NCI-H526 treated with DMSO at 0.1 percent for 48 hours (cell line): ENCODE measurements around the gene ATP10B.
A peak's percentile ranks its signal among the peaks of the same experiment; 100 is the strongest.
"Not testable (repeated sequence)": the region's sequence is repeated elsewhere in the genome, so short reads cannot be mapped to it uniquely, and the experiment has no call there.

Experiments used
- DNase-seq: peaks from one replicate; lab custom pipeline; 2025; lab: John Stamatoyannopoulos, UW

Gene ATP10B

GRCh38 chr5:160757194-160757593 lies 94.8 kb downstream of the ATP10B start:
- no peak for DNase-seq

DNA sequence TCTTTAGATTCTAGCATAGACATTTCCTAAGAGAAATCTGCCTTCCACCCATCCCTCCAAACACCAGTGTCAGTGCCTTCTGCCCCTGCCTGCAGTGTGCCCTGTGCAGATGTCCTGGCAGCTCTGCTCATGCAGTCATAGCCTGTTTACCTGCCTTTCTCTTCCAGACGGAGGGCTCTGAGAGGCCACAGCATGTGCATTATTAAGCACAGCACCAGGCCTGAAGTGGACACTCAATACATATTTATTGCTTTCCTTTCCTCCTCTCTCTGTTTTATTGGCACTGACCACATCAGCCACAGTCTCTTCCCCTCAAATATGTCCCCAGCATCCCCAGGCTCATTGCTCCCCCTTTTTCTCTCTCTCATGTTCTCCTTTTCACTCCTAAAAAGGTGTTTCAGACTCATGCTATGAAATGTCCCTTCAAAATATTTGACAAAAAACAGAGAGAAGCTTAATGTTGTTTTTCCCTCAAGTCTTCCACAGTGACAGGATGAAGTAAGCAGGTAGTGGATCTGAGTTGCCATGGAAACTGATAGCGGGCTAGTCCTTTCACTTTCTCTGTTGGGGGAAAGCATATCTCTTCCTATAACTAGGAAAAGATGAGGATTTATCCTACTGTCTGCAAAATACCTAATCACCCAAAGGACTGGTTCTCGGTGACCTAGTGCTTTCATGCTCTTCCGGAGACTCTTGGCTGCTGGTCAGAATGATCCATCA lies 100.9 kb downstream of the ATP10B start:
- no peak for DNase-seq

GRCh38 chr5:160749682-160750081 lies 102.3 kb downstream of the ATP10B start:
- no peak for DNase-seq

DNA sequence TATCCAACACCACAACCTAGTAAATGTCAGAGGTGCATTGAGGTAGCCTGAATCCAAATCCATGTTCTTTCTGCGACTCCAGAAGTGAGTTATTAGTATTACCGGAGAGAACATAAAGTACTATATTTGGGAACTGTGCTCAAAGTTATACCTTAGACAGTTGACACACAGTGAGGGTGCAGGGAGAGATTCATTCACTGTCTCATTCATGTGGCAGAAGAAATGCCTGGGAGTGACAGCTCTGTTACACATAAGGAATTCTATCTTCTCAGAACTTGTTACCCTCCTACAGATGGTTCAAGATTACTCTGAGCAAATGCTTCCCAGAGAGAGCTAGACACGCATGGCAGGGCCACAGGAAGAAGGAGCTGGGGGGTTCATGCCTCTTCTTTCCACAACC lies 103.0 kb downstream of the ATP10B start:
- DNase-seq: no peak

DNA sequence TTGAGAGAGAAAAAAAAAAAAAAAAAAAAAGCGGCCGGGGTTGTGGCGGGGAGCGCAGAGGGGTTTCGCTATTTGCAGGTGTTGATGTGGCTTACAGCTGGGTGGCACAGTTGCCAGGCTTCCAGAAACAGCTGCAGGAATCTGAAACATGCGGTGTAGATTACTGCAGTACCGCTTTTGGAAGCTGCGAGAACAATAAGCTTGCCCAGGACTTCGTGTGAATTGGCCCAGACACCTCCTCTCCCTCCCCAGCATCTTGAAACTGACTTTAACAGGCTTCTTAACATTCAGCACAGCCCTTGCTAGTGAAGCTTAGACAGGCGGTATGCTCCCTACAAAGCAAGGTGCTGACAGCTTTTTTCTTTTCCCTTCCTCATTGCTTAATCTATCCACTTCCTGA lies 104.0 kb downstream of the ATP10B start:
- DNase-seq: no peak

GRCh38 chr5:160747559-160747958 lies 104.5 kb downstream of the ATP10B start:
- no peak for DNase-seq

DNA sequence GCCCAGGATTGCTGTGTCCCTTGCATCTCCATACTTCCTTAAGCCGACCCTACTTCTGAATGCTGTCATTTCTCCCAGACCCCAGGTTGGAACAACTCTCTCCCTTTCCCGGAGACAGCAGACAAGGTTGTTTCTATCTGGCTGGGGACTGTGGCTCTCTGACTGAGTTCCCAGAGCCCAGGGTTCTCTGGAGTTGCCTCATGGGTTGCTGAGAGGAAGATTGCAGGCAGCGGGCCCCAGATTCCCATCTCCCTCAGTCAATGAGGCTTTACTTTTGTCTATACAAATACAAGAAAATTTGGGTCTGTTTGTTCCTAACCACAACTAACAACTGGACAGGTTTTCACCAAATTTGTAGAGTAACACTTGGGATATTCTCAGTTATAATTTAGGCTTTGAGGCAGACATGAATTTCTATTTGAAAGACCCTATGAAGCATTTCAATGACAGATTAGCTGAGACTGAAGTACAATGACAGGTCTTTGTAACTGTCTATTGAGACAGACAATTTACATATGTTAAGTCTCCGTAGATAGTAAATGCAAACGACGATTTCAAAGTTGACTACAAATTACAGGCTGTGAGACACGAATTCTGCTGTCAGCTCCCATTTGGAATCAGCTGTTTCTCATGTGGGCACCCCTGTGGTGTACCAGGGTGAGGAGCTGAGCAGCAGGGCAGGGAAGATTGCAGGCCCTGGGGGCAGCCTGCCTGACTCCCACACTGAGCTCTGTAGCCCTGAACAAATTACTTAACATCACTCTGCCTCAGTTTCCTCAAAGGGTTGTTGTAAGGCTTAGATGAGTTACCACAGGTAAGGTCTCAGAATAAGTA lies 107.5 kb downstream of the ATP10B start:
- DNase-seq: peak; percentile 44

GRCh38 chr5:160743027-160743426 lies 109.0 kb downstream of the ATP10B start:
- DNase-seq: no peak

- DNase-seq: no peak
Observed at GRCh38 chr5:160742446-160742845, 109.6 kb downstream of the ATP10B start.

GRCh38 chr5:160727296-160727997 lies 124.6 kb downstream of the ATP10B start:
- no peak for DNase-seq

DNA sequence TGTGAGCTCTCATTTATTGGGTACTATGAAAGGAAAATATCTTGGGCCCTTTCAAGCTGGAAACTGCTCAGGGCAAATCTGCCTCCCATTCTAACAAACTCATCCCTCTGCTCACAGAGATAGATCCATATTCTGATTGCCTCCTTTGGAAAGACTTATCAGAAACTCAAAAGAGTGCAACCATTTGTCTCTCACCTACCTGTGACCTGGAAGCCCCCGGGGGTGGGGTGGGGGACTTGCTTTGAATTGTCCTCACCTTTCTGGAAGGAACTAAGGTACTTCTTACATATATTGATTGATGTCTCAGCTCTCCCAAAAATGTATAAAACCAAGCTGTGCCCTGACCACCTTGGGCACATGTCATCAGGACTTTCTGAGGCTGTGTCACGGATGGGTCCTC lies 125.3 kb downstream of the ATP10B start:
- DNase-seq: no peak

GRCh38 chr5:160720822-160721221 lies 131.2 kb downstream of the ATP10B start:
- DNase-seq: peak; percentile 0

DNA sequence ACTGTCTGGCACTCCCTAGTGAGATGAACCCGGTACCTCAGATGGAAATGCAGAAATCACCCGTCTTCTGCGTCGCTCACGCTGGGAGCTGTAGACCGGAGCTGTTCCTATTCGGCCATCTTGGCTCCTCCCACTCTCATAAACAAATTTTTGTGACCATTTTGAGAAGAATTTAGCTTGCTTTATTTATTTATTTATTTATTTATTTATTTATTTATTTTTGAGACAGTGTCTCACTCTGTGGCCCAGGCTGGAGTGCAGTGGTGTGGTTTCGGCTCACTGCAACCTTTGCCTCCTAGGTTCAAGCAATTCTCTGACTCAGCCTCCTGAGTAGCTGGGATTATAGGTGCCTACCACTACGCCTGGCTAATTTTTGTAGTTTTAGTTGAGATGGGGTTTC lies 136.5 kb downstream of the ATP10B start:
- DNase-seq: not testable (repeated sequence)

DNA sequence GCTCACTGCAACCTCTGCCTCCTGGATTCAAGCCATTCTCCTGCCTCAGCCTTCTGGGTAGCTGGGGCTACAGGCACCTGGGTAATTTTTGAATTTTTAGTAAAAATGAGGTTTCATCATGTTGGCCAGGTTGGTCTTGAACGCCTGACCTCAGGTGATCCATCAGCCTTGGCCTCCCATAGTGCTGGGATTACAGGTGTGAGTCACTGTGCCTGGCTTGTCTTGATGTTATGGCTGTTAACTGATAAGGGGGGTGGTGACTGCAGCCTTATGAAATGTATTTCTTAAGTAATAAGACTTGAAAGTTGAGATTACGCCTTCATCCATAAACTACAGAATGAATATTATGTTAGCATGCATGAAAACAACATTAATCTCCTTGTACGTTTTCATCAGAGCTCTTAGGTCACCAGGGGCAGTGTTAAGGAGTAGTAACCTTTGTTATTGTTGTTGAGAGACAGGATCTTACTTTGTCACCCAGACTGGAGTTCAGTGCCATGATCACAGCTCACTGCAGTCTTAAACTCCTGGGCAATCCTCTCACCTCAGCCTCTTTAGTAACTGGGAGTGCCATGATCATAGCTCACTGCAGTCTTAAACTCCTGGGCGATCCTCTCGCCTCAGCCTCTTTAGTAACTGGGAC lies 148.3 kb downstream of the ATP10B start:
- no peak for DNase-seq

- DNase-seq: no peak
Observed at GRCh38 chr5:160702934-160703333, 149.1 kb downstream of the ATP10B start.

- no peak for DNase-seq
Observed at GRCh38 chr5:160702311-160702803, 149.7 kb downstream of the ATP10B start.

- no peak for DNase-seq
Observed at GRCh38 chr5:160701403-160701802, 150.6 kb downstream of the ATP10B start.

DNA sequence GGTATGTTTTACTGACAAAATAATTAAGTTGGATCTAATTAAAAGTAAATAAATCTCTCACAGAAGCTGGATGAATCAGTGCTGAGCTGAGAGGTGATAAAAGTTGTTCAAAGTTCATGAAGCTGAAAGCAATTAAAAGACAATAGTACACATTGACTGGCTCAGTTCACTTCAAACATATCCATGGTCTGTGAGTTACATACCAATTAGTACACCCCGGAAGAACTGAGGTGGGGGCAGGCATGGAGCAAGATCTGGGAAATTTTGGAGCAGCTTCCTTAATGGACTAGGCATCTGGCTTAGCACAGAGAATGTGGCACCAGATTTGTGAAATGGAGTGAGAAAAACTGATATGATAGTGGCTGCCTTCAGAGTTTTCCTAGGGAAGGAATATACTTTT lies 152.7 kb downstream of the ATP10B start:
- DNase-seq: no peak

GRCh38 chr5:160697281-160697680 lies 154.7 kb downstream of the ATP10B start:
- DNase-seq: no peak

DNA sequence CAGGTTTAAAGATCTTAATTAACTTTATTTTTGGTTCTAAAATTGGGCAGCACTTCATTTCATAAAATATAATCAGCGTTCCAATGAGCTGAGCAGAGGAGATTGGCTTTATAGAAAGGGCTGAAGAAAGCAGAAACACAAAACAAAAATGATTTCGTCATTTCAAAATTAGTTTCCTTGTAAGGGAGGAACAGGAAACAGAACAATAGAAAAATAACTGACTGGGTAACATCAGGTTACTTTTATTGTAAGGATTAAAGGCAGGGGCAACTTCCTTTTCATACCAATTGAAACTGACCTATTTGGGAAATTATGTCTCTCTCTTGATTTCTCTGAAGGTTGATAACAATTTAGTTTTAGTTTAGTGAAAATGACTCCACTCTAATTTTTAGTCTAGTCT lies 157.1 kb downstream of the ATP10B start:
- no peak for DNase-seq

DNA sequence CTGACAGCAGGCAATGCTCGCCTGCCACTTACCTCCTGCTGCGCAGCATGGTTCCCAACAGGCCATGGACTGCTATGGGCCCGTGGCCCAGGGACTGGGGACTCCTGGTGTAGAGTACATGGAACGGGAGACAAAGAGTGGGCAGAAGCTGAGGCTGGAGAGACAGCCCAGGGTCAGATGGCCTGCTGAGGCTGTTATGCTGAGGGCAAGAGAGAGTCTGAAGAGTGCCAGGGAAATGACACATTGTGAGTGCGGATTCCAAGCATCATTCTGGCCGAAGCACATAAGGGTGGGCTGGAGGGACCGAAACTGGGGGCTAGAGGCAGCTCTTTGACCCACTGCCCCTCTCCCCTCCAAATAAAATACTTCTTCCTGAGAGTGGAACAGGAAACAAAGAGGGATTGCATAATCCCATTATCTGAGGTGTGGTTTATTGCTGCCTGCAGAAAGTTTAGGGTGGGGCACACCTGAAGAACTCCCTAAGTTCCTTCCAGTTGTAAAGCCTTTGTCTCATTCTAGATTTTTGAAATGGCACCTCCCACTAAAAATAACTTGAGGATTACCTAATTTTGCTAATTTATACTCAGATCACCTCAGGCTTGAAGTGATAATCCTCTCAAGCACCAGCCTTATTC lies 158.1 kb downstream of the ATP10B start:
- no peak for DNase-seq

DNA sequence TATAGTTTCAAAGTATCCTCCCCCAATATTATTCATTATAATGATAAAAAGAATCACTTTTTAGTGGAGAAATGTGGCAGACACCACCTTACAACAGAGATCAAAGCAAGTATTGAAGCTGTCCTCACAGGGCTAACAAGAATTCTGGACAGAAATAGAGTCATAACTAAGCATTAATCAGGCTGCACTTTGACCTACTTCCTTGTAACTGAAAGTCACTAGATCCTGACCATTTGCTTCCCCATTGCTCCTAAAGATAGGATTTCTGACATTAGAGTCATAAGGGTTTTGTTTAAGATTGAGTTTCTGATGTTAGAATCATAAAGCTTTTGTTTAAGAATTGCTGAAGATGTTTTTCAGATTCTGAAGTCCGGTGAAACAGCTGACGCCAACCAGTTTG lies 159.7 kb downstream of the ATP10B start:
- no peak for DNase-seq
